IMR-90 (cell line): ENCODE measurements around the gene MAG. TPM values are rescaled to one million over a fixed set of nuclear protein-coding genes. Genes with fewer than 3 reads are reported as not detected.

Experiments used
- ATAC-seq: fragments of 200-7000 bp; cut with Tn5 transposase; 2 replicates; pipeline ENCODE4 v1.9.1; 2020; ENCODE audit warnings: low read depth, mild to moderate bottlenecking, moderate library complexity
- BruUV-seq: library from RNA; stranded (reverse); fragments of 400-500 nt; replicated peaks from 2 replicates; lab custom pipeline; 2021; lab: Mats Ljungman, UMichigan
- CTCF ChIA-PET: fragments of 300-600 bp; formaldehyde crosslinking; extraction: SDS; loops from one replicate; lab custom pipeline; 2021; ENCODE audit warnings: antibody characterized with exemption; lab: Yijun Ruan, JAX
- POLR2A ChIA-PET: fragments of 300-600 bp; sonication (Branson Sonifier 250); formaldehyde crosslinking; loops from one replicate; lab custom pipeline; 2022; ENCODE audit warnings: antibody characterized with exemption; ENCODE audit not compliant: unreplicated experiment; lab: Charles Lee
- DNase-seq: peaks from one replicate; pipeline ENCODE4 v3.0.0; 2013
- H2AFZ ChIP-seq: replicated peaks from 2 replicates; pipeline ENCODE3; 2013; ENCODE audit warnings: low read length, mild to moderate bottlenecking; ENCODE audit not compliant: poor library complexity
- H2AK5ac ChIP-seq: 2 replicates; pipeline ENCODE4 v1.6.1; 2013; ENCODE audit warnings: low read depth, low read length, inconsistent platforms
- H2AK9ac ChIP-seq: replicated peaks from 2 replicates; pipeline ENCODE3; 2013; ENCODE audit warnings: mild to moderate bottlenecking, low read depth, low read length, moderate library complexity; ENCODE audit not compliant: poor library complexity
- H2BK120ac ChIP-seq: 2 replicates; pipeline ENCODE4 v1.6.1; 2013; ENCODE audit warnings: low read depth, low read length, inconsistent platforms
- H2BK15ac ChIP-seq: 3 replicates; pipeline ENCODE4 v1.6.1; 2013; ENCODE audit warnings: low read depth, low read length, inconsistent platforms
- H2BK20ac ChIP-seq: 2 replicates; pipeline ENCODE4 v1.6.1; 2013; ENCODE audit warnings: low read depth, mild to moderate bottlenecking, inconsistent platforms, low read length, moderate library complexity
- H2BK5ac ChIP-seq: 2 replicates; pipeline ENCODE4 v1.6.1; 2013; ENCODE audit warnings: mild to moderate bottlenecking, low read depth, low read length, inconsistent platforms; ENCODE audit not compliant: poor library complexity, severe bottlenecking
- H3K14ac ChIP-seq: replicated peaks from 2 replicates; pipeline ENCODE4 v1.6.1; 2013; ENCODE audit warnings: low read depth, low read length, inconsistent platforms
- H3K18ac ChIP-seq: 2 replicates; pipeline ENCODE4 v1.6.1; 2013; ENCODE audit warnings: low read depth, low read length, control low read depth
- H3K23ac ChIP-seq: 2 replicates; pipeline ENCODE4 v1.6.1; 2013; ENCODE audit warnings: low read depth, low read length, inconsistent platforms
- H3K27ac ChIP-seq: 2 replicates; pipeline ENCODE4 v1.5.1; 2013; ENCODE audit warnings: mild to moderate bottlenecking, control low read depth, low read length; ENCODE audit not compliant: insufficient read depth
- H3K27me3 ChIP-seq: 2 replicates; pipeline ENCODE4 v1.6.1; 2013; ENCODE audit warnings: low read length; ENCODE audit not compliant: control insufficient read depth, insufficient read depth
- H3K36me3 ChIP-seq: 2 replicates; pipeline ENCODE4 v1.6.1; 2013; ENCODE audit warnings: low read length, mixed read lengths; ENCODE audit not compliant: control insufficient read depth, insufficient read depth
- H3K4ac ChIP-seq: 2 replicates; pipeline ENCODE4 v1.6.1; 2013; ENCODE audit warnings: low read depth, low read length, inconsistent platforms
- H3K4me1 ChIP-seq: 2 replicates; pipeline ENCODE4 v1.6.1; 2013; ENCODE audit warnings: low read length, mixed read lengths; ENCODE audit not compliant: control insufficient read depth, insufficient read depth
- H3K4me2 ChIP-seq: 2 replicates; pipeline ENCODE4 v1.6.1; 2013; ENCODE audit warnings: low read depth, mild to moderate bottlenecking, control low read depth, low read length, moderate library complexity
- H3K4me3 ChIP-seq: 2 replicates; pipeline ENCODE4 v1.5.1; 2013; ENCODE audit warnings: low read depth, mild to moderate bottlenecking, control low read depth, low read length, moderate library complexity; ENCODE audit not compliant: insufficient read depth
- H3K56ac ChIP-seq: 2 replicates; pipeline ENCODE4 v1.6.1; 2013; ENCODE audit warnings: low read length, inconsistent platforms; ENCODE audit not compliant: insufficient read depth; ENCODE audit errors: extremely low read depth
- H3K79me1 ChIP-seq, 2 experiments: 2 replicates each; pipeline ENCODE4 v1.6.1; 2013; ENCODE audit warnings: low read length in 2 of 2, inconsistent platforms in 1 of 2, low read depth in 1 of 2
- H3K9ac ChIP-seq: 2 replicates; pipeline ENCODE4 v1.6.1; 2013; ENCODE audit warnings: low read depth, low read length, control low read depth
- H3K9me1 ChIP-seq: 2 replicates; pipeline ENCODE4 v1.6.1; 2013; ENCODE audit warnings: low read length, inconsistent platforms; ENCODE audit not compliant: insufficient read depth
- H3K9me3 ChIP-seq: 2 replicates; pipeline ENCODE4 v1.6.1; 2013; ENCODE audit warnings: low read length; ENCODE audit not compliant: control insufficient read depth, insufficient read depth
- H4K20me1 ChIP-seq: 2 replicates; pipeline ENCODE4 v1.6.1; 2013; ENCODE audit warnings: low read length, inconsistent platforms; ENCODE audit not compliant: insufficient read depth
- H4K5ac ChIP-seq: 2 replicates; pipeline ENCODE4 v1.6.1; 2013; ENCODE audit warnings: mild to moderate bottlenecking, low read depth, low read length, control low read depth
- H4K8ac ChIP-seq, 2 experiments: 2 replicates each; pipeline ENCODE4 v1.6.1; 2013; ENCODE audit warnings: low read depth in 2 of 2, low read length in 2 of 2, control low read depth in 1 of 2, inconsistent platforms in 1 of 2
- H4K91ac ChIP-seq: 2 replicates; pipeline ENCODE4 v1.6.1; 2013; ENCODE audit warnings: low read depth, low read length, inconsistent platforms; ENCODE audit not compliant: insufficient read depth
- BHLHE40 ChIP-seq: fragments of 150-350 bp; IDR thresholded peaks from 2 replicates; pipeline ENCODE4 v1.6.1; 2016; ENCODE audit warnings: mild to moderate bottlenecking, low read depth, low read length
- CEBPB ChIP-seq: IDR thresholded peaks from 2 replicates; pipeline ENCODE4 v1.6.1; 2012; ENCODE audit warnings: low read depth, low read length, improper control_type of control experiment
- CHD1 ChIP-seq: IDR thresholded peaks from 2 replicates; pipeline ENCODE4 v1.6.1; 2012; ENCODE audit warnings: low read depth, low read length, improper control_type of control experiment
- CTCF ChIP-seq: conservative IDR thresholded peaks from 2 replicates; pipeline ENCODE4 v1.5.1; 2012; ENCODE audit warnings: mild to moderate bottlenecking, low read depth, low read length, improper control_type of control experiment
- FOS ChIP-seq: fragments of 150-350 bp; IDR thresholded peaks from 2 replicates; pipeline ENCODE4 v1.6.1; 2016; ENCODE audit warnings: low read depth, low read length
- MAFK ChIP-seq: IDR thresholded peaks from 2 replicates; pipeline ENCODE4 v1.6.1; 2012; ENCODE audit warnings: low read depth, low read length, improper control_type of control experiment
- MAZ ChIP-seq: IDR thresholded peaks from 2 replicates; pipeline ENCODE4 v1.6.1; 2012; ENCODE audit warnings: low read depth, mild to moderate bottlenecking, low read length, improper control_type of control experiment, moderate library complexity, borderline replicate concordance
- MXI1 ChIP-seq: IDR thresholded peaks from 2 replicates; pipeline ENCODE4 v1.6.1; 2012; ENCODE audit warnings: low read depth, mild to moderate bottlenecking, low read length, moderate library complexity, borderline replicate concordance
- POLR2A ChIP-seq: IDR thresholded peaks from 2 replicates; pipeline ENCODE4 v1.6.1; 2012; ENCODE audit warnings: mild to moderate bottlenecking, low read depth, low read length
- RAD21 ChIP-seq: IDR thresholded peaks from 2 replicates; pipeline ENCODE4 v1.6.1; 2012; ENCODE audit warnings: low read length, improper control_type of control experiment
- RCOR1 ChIP-seq: IDR thresholded peaks from 2 replicates; pipeline ENCODE4 v1.6.1; 2012; ENCODE audit warnings: mild to moderate bottlenecking, low read length, improper control_type of control experiment; ENCODE audit not compliant: insufficient replicate concordance
- RFX5 ChIP-seq: IDR thresholded peaks from 2 replicates; pipeline ENCODE4 v1.8.0; 2012; ENCODE audit warnings: low read depth, mild to moderate bottlenecking, low read length, moderate library complexity
- SMC3 ChIP-seq: fragments of 150-350 bp; IDR thresholded peaks from 2 replicates; pipeline ENCODE4 v1.6.1; 2016; ENCODE audit warnings: low read depth, mild to moderate bottlenecking, antibody characterized with exemption, low read length, moderate library complexity
- WGBS, 2 experiments: methylation state at CpG; one replicate each; pipeline versions ENCODE4 v1.1.5 to v1.1.7; 2013; ENCODE audit warnings: missing lambda C conversion rate in 2 of 2; ENCODE audit not compliant: insufficient read length in 1 of 2; ENCODE audit errors: extremely low coverage in 2 of 2; 5-methylcytosine and 5-hydroxymethylcytosine counted together
- dilution Hi-C: fragments of 300-500 bp; cut with HindIII; formaldehyde crosslinking; loops from one replicate; pipeline ENCODE4 v1.14.3; 2018; ENCODE audit warnings: low sequenced_read_pairs; ENCODE audit not compliant: unreplicated experiment
- in situ Hi-C: fragments of 300-500 bp; cut with MboI; formaldehyde crosslinking; loops from 3 replicates; pipeline ENCODE4 v1.14.3; 2019; ENCODE audit warnings: low sequenced_read_pairs, inconsistent platforms, mixed read lengths
- intact Hi-C: fragments of 100-400 bp; cut with micrococcal nuclease; formaldehyde crosslinking; loops from 2 replicates; pipeline ENCODE4 v1.10.0; 2022
- polyA plus RNA-seq, 3 experiments: library from polyadenylated mRNA; depleted of rRNA; stranded (reverse); fragments of >200 nt; gene quantifications; 2 replicates each; pipeline ENCODE4 v1.2.3, GENCODE V29; 2012; ENCODE audit warnings: low replicate concordance in 1 of 3
- total RNA-seq: library from RNA; depleted of rRNA; stranded (reverse); fragments of >200 nt; gene quantifications from 2 replicates; pipeline ENCODE4 v1.2.3, GENCODE V29; 2012
- TF ChIP-seq, protein P1 (sequence below): fragments of 150-350 bp; IDR thresholded peaks from 2 replicates; pipeline ENCODE4 v1.6.1; 2017; ENCODE audit warnings: mild to moderate bottlenecking, antibody characterized with exemption, low read length, low read depth
- TF ChIP-seq, protein P2 (sequence below): fragments of 150-350 bp; IDR thresholded peaks from 2 replicates; pipeline ENCODE4 v1.6.1; 2016; ENCODE audit warnings: low read depth, mild to moderate bottlenecking, low read length, moderate library complexity, borderline replicate concordance

MAG gene
- total and polyA plus RNA-seq, 2 of the 4 experiments (the other 2 are of a cell fraction), result not detected

GRCh38 chr19:35346193-35347052, 54.5 kb downstream of the MAG start:
- H3K27me3 ChIP-seq, result peaks cover 11% of the 10 kb centered on the region
- ATAC-seq (no peak), DNase-seq (no peak)
- ChIA-PET POLR2A (no interaction called here), CTCF (no interaction called here)
- H3K9me1 ChIP-seq, result no peaks in the 10 kb centered on the region
- no peak overlapping the region for H2AK5ac ChIP-seq
- no peaks in the 10 kb centered on the region for H3K9me3 ChIP-seq
- no peak overlapping the region for H3K4ac ChIP-seq
- no peak overlapping the region for H3K4me2 ChIP-seq
- intact Hi-C loops, result no loop called here
- no peak overlapping the region for H3K23ac ChIP-seq
- WGBS, 2 experiments, result 70% methylated on average over 10 of the region's 28 CpGs; no CpG with 5 or more reads in 1 of the 2 experiments
- H3K18ac ChIP-seq, result no peak overlapping the region
- H2BK5ac ChIP-seq, result no peak overlapping the region
- H3K27ac ChIP-seq, result no peak overlapping the region
- H3K36me3 ChIP-seq, result no peaks in the 10 kb centered on the region
- H4K5ac ChIP-seq, result no peak overlapping the region
- H3K4me1 ChIP-seq, result no peaks in the 10 kb centered on the region
- H4K20me1 ChIP-seq, result no peaks in the 10 kb centered on the region
- no peak overlapping the region for H3K4me3 ChIP-seq
- H2BK20ac ChIP-seq, result no peak overlapping the region
- no peak overlapping the region for H2BK120ac ChIP-seq
- no peak overlapping the region for H2AFZ ChIP-seq
- dilution Hi-C loops, result no loop called here
- H2AK9ac ChIP-seq, result no peak overlapping the region
- no peak overlapping the region for H3K9ac ChIP-seq
- H3K14ac ChIP-seq, result no peak overlapping the region
- no peak overlapping the region for H2BK15ac ChIP-seq
- H4K8ac ChIP-seq, result no peak overlapping the region
- no peaks in the 10 kb centered on the region for H3K79me1 ChIP-seq
- in situ Hi-C loops, result loop anchor here (25.0 kb wide), 1 partner anchor 241 kb away; the partner anchor contains the start of gene PMIS2
- no peak overlapping the region for H3K56ac ChIP-seq
- no peak overlapping the region for H4K91ac ChIP-seq
- BruUV-seq, result no TSS peak
- TF ChIP-seq, protein P1, sequence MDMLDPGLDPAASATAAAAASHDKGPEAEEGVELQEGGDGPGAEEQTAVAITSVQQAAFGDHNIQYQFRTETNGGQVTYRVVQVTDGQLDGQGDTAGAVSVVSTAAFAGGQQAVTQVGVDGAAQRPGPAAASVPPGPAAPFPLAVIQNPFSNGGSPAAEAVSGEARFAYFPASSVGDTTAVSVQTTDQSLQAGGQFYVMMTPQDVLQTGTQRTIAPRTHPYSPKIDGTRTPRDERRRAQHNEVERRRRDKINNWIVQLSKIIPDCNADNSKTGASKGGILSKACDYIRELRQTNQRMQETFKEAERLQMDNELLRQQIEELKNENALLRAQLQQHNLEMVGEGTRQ, result no peak
- no peak for TF ChIP-seq RCOR1
- no peak for TF ChIP-seq SMC3
- TF ChIP-seq MAFK, result no peak
- TF ChIP-seq, protein P2, sequence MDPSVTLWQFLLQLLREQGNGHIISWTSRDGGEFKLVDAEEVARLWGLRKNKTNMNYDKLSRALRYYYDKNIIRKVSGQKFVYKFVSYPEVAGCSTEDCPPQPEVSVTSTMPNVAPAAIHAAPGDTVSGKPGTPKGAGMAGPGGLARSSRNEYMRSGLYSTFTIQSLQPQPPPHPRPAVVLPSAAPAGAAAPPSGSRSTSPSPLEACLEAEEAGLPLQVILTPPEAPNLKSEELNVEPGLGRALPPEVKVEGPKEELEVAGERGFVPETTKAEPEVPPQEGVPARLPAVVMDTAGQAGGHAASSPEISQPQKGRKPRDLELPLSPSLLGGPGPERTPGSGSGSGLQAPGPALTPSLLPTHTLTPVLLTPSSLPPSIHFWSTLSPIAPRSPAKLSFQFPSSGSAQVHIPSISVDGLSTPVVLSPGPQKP, result no peak
- no peak for TF ChIP-seq FOS
- no peak for TF ChIP-seq MAZ
- no peak for TF ChIP-seq BHLHE40
- no peak for TF ChIP-seq CTCF
- no peak for TF ChIP-seq RAD21
- no peak for TF ChIP-seq RFX5
- no peak for TF ChIP-seq POLR2A
- no peak for TF ChIP-seq CHD1
- TF ChIP-seq CEBPB, result no peak
- no peak for TF ChIP-seq MXI1
